HK-2 (cell line): ENCODE measurements around the gene BATF2.
"Not testable (repeated sequence)": the region's sequence is repeated elsewhere in the genome, so short reads cannot be mapped to it uniquely, and the experiment has no call there.

Experiments
- DNase-seq: peaks from one replicate; pipeline ENCODE4 v3.0.0-alpha.2; 2018; ENCODE audit not compliant: unreplicated experiment

Gene BATF2

GRCh38 chr11:65013130-65013887 is 16.5 kb upstream of the BATF2 start:
- DNase-seq = peak; percentile 84

DNA sequence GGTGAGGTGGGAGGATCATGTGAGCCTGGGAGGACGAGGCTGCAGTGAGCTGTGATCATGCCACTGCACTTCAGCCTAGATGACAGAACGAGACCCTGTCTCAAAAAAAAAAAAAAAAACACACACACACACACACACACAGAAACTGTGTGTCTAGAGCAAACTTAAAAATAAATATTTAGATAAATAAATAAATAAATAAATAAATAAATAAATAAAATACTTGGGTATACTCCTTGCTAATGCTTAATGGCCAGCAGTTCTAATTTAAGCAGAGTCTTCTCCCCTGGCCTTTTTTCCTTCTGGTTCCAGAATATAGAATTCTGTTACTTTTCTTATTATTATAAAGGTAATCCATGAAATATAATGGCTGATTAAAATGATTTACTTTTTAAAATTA is 12.1 kb upstream of the BATF2 start:
- no peak for DNase-seq

- no peak for DNase-seq
Measured at GRCh38 chr11:65008016-65008415, 11.2 kb upstream of the BATF2 start.

DNA sequence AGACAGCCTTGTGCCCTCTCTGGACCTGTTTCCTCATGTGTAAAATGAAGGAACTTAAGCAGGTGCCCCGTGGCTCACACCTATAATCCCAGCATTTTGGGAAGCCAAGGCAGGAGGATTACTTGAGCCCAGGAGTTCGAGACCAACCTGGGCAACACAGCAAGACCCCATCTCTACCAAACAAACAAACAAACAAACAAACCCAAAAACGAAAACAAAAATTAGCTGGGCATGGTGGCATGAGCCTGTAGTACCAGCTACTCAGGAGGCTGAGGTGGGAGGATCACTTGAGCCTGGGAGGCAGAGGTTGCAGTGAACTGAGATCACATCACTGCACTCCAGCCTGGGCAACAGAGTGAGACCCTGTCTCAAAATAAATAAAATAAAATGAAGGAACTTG is 7.2 kb upstream of the BATF2 start:
- not testable (repeated sequence) for DNase-seq

DNA sequence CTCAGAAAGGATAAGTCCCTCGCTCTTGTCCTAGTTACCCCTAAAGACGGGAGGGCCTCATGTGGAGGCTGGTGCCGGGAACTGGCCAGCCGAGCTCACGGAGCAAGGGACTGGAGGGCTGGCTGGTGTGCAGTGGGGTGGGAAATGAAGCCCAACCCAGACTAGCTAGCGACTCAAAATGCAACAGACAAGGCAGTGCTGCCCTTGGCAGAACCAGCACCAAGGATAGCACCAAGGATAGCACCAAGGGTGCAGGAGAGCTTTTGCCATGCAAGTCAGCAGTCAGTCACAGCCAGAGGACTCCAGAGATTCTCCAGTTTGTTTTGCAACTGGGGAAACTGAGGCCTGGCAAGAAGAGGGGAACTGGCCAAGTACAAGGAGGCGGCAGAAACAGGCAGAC is 6.5 kb upstream of the BATF2 start:
- DNase-seq = no peak

- DNase-seq = no peak
Measured at GRCh38 chr11:65002706-65003105, 5.9 kb upstream of the BATF2 start.

- no peak for DNase-seq
Measured at GRCh38 chr11:64999478-64999877, 2.7 kb upstream of the BATF2 start.

GRCh38 chr11:64998690-64999431 is 2.1 kb upstream of the BATF2 start:
- no peak for DNase-seq

GRCh38 chr11:64998141-64998540 is 1.4 kb upstream of the BATF2 start:
- DNase-seq = no peak

GRCh38 chr11:64996327-64996709 is 453 bp downstream of the BATF2 start:
- DNase-seq = no peak

- DNase-seq = no peak
Measured at GRCh38 chr11:64994318-64994717, 2.5 kb downstream of the BATF2 start.

GRCh38 chr11:64990222-64990923 is 6.4 kb downstream of the BATF2 start:
- no peak for DNase-seq

- no peak for DNase-seq
Measured at GRCh38 chr11:64989416-64989815, 7.4 kb downstream of the BATF2 start.

DNA sequence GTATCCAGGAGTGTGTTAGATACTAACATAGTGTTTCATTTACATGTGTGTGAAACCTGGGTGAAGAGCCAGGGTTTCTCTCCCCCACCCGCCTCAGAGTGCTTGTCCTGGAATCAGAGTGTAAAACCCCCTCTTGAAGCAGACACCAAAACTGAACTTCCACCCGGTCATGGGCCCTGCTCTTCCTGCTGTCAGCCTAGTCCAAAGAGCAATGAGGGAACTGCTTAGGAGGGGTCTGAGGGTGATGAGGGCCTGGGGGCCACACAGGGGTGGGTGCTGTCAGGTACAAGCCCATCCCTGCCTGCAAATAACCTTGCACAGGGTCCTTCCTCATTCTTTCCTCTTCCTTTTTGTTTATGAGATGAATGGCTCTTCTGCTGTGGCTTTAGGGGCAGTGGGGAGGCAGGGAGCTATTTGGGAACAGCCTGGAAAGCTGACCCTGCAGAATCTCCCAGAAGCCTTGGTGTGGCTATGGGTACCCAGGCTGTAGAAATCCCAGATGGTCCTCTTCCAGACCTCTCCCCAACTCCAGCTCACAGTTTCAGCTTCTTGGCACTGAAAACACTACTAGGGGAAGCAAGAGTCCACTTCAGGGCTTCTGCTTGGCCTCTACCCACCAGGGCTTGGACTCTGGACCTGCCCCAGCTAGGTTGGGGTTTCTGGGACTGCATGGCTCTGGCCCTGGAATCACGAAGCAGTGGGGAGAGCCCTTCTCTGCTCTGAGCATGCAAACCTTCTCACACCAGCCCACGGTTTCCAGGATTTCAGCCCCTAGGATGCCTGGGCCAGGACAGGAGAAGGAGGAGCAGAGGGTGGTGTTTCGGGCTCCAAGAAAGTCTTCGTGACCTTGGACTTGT is 8.5 kb downstream of the BATF2 start:
- no peak for DNase-seq

- not testable (repeated sequence) for DNase-seq
Measured at GRCh38 chr11:64983339-64983738, 13.4 kb downstream of the BATF2 start.

DNA sequence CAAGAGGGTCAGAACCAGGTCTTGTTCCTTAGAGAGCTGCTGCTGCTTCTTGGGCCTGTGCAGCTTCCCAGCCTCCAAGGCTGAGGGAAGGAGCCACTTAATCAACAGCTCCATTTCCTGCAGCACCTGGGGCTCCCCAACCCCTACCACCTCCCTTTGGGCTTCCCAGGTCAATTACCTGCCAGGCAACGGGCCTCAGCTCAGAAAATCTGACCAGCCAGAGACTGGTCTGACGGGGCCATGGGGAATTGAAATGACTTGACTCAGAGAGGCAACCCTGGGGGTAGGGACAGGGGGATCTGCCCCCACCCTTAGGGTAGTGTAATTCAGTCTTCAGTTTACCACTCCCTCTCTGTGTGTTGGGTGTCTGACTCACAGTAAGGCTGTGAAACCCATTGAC is 20.1 kb downstream of the BATF2 start:
- DNase-seq = no peak

DNA sequence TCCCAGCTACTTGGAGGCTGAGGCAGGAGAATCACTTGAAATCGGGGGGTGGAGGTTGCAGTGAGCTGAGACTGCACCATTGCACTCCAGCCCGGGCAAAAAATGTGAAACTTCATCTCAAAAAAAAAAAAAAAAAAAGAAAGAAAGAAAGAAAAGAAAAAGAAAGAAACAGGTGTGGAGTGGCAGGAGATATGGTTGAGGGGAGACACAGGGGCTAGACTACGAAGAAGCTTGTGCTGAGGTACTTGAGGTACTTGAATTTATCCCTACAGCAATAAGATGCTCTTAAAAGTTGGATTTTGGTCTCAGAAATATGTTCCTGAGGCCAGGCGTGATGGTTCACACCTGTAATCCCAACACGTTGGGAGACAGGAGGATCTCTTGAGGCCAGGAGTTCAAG is 22.6 kb downstream of the BATF2 start:
- no peak for DNase-seq

DNA sequence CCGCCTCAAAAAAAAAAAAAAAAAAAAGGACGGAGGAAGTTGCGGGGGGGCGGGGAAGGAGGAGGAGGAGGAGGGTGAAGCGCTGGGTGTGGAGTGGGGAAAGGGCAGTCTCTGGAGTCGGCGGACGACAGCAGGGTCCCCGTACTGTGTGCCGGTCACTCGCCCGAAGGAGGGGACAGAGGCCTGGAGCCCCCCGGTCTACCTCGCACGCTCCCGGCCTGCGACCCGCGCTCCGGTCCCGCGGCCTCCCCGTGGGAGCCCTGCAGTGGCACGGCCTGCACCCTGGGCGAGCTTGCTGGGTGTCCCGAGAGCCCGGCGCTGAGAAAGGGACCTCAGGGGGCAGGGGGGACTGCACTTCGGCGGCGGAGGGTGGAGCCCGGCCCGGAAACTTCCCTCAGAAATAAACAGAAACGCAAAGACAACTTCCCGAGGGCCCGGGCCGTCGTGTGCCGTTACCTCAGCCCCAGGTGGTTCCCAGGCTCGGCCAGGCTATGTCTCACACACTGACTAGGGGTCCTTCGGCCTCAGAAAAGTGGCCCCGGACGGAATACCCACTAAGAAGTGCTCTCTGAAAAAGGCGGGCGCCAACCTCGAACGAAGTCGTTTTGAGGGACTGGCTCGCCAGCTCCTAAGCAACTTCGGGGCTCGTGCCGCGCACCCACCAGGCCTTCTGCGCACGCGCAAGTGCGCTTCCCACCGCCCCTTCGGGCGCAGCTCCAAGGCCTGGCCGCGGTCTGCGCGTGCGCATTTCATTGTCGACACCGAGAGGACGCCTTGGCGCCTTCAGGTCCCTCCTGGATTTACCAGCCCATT is 25.1 kb downstream of the BATF2 start, which contains the start of gene MAJIN:
TSS of gene MAJIN (minus strand) at position 688 of the 813 bp plus-strand sequence. CDS start 12,703 bp downstream, outside the sequence.
- peak; percentile 93 for DNase-seq

DNA sequence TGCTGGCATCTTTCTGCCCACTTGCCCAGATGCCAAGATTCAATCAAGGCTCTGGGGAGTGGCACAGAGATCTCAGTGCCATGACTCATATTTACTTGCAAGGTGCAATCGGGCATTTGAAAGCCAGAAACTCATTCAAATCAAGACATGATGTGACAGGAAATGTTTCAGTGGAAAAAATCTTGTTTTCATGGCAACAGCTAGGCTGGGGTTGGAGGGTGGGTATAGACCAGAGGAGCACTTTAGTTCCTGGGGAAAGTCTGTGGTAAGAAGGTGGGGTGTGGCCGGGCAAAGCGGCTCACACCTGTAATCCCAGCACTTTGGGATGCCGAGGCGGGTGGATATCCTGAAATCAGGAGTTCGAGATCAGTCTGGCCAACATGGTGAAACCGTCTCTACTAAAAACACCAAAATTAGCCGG is 26.0 kb downstream of the BATF2 start:
- no peak for DNase-seq

- DNase-seq = no peak
Measured at GRCh38 chr11:64969209-64969608, 27.6 kb downstream of the BATF2 start.

DNA sequence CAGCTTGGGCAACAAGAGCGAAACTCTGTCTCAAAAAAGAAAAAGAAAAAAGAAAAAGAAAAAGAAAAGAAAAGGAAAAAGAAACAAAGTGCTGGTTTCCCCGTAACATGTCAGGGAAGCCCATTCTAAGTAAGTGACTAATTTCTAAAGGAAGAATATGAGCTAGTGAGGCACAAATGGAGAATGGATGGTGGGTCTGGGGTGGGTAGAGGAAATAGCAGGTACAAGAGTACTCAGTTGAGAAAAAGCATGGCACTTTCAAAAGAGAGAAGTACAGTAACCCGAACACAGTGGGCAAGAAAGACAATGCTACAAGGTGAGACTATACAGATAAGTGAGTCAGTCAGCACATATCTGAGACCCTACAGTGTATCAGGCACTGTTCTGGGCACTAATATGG is 29.4 kb downstream of the BATF2 start:
- no peak for DNase-seq
